ENCODE data around the gene RGS3.

The RGS3 gene

DNA sequence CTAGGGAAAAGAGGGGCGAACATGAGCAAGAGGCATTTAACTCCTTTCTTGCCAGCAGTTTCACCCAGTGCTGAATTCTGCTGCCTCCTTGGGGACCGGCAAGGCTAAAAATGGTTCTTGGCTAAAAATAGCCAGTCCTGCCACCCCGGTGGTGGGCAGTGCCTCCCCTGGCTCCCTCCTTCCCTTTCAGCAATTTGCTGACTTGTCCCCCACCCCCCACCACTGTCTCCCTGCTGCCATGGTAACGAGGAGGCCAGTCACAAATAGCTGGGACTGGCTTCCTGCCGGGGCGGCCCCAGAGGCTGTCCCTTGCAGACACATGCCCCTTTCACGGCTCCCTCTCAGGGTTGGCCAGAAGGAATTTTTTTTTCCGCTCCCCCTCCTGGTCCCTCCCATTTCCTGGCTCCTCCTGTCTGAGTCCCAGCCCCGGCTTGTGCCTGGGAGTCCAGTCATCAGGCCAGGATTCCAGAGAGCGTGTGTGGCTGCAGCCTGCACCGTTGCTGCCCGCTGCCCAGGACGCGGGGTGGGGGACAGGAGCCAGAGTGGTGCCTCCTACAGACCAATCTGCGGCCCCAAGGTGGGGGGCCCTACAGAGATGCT is 130.3 kb downstream of the RGS3 start:
- no peaks in the 10 kb centered on the region for H3K27me3 ChIP-seq (ENCODE audit: insufficient read depth, poor library complexity, severe bottlenecking)
- no peak overlapping the region for H3K4me3 ChIP-seq (replicated peaks; ENCODE audit: insufficient read depth, low read length)

DNA sequence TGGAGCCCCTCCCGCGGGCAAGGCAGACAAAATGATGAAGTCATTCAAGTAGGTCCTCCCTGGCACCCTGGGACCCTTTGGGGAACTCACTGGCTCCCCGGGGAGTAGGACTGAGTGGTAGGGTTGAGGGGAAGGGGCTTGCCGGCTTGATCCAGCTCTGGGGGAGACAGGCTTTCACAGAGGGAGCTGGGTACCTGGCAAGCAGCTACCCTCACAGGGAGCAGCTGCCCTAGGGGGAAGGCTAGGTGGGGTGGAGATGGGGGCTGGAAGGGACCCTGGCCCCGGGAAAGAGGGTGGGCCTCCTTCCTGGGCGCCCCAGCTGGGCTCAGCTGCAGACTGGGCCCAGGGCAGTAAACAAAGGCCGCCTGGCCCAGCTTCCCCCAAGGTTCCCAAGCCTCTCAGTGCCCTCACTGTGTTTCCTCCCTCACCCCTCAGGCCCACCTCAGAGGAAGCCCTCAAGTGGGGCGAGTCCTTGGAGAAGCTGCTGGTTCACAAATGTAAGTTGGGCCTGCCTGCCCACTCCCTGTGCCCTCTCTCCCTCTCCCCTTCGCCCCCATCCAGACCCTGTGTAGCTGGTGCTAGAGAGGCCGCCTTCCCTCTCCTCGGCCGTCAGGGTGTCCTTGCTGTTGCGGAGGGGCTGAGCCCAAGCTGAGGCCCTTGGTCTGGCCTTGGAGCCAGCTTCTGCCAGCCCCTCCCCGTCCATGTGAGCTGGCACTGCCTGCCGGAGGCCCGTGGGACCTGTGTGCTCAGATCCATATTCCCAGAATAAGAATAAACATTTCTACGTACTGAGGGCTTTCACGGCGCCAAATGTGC is 131.2 kb downstream of the RGS3 start:
- no peak for DNase-seq (ENCODE audit: low read depth in 1 of 2, low spot score in 1 of 2)
- no peaks in the 10 kb centered on the region for H3K27me3 ChIP-seq (ENCODE audit: insufficient read depth, poor library complexity, severe bottlenecking)
- H3K27ac ChIP-seq (replicated peaks): no peak overlapping the region
- H3K4me3 ChIP-seq (replicated peaks; ENCODE audit: insufficient read depth, low read length): no peak overlapping the region
- no peak for TF ChIP-seq CTCF (IDR thresholded peaks at IDR 0.05; ENCODE audit: insufficient read depth, low read length)
- TF ChIP-seq POLR2AphosphoS5 (IDR thresholded peaks at IDR 0.05; ENCODE audit: low read depth): no peak
- no peak for TF ChIP-seq GABPA (IDR thresholded peaks at IDR 0.05; ENCODE audit: low read depth)
- TF ChIP-seq, protein P1, sequence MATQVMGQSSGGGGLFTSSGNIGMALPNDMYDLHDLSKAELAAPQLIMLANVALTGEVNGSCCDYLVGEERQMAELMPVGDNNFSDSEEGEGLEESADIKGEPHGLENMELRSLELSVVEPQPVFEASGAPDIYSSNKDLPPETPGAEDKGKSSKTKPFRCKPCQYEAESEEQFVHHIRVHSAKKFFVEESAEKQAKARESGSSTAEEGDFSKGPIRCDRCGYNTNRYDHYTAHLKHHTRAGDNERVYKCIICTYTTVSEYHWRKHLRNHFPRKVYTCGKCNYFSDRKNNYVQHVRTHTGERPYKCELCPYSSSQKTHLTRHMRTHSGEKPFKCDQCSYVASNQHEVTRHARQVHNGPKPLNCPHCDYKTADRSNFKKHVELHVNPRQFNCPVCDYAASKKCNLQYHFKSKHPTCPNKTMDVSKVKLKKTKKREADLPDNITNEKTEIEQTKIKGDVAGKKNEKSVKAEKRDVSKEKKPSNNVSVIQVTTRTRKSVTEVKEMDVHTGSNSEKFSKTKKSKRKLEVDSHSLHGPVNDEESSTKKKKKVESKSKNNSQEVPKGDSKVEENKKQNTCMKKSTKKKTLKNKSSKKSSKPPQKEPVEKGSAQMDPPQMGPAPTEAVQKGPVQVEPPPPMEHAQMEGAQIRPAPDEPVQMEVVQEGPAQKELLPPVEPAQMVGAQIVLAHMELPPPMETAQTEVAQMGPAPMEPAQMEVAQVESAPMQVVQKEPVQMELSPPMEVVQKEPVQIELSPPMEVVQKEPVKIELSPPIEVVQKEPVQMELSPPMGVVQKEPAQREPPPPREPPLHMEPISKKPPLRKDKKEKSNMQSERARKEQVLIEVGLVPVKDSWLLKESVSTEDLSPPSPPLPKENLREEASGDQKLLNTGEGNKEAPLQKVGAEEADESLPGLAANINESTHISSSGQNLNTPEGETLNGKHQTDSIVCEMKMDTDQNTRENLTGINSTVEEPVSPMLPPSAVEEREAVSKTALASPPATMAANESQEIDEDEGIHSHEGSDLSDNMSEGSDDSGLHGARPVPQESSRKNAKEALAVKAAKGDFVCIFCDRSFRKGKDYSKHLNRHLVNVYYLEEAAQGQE (IDR thresholded peaks at IDR 0.05; ENCODE audit: insufficient replicate concordance, low read depth): no peak
- no peak for TF ChIP-seq SPI1 (IDR thresholded peaks at IDR 0.05; ENCODE audit: borderline replicate concordance, low read depth)

More for the DNA sequence above, 130.3 kb downstream of the RGS3 start:
- no peak overlapping the region for H3K27ac ChIP-seq (replicated peaks)
- TF ChIP-seq, protein P1 (IDR thresholded peaks at IDR 0.05; ENCODE audit: insufficient replicate concordance, low read depth): no peak
- TF ChIP-seq POLR2AphosphoS5 (IDR thresholded peaks at IDR 0.05; ENCODE audit: low read depth): no peak
- TF ChIP-seq CTCF (IDR thresholded peaks at IDR 0.05; ENCODE audit: insufficient read depth, low read length): no peak
- DNase-seq (ENCODE audit: low read depth in 1 of 2, low spot score in 1 of 2): no peak

DNA sequence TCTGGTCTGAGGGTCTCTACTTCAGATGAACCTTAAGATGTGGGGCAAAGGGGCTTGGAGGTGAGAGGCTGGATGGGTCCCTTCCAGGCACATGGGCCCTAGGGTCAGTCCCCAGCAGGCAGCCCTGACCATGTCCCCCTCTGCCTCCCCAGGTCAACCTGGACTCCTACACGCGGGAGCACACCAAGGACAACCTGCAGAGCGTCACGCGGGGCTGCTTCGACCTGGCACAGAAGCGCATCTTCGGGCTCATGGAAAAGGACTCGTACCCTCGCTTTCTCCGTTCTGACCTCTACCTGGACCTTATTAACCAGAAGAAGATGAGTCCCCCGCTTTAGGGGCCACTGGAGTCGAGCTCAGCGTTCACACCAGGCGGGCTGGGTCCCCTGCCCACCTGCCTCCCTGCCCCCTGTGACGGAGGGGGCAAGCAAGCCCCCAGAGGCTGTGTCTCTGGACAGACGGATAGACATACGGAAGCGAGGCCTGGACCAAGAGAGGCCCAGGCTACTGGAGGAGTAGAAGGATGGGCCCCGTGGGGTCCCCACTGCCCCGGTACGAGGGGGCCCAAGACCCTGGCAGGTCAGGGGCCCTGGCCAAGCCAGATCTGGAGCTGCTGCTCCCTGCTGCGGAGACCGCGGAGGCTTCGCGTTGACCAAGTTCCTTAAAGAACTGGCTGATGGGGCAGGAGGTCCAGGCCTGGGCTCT is 133.2 kb downstream of the RGS3 start:
- DNase-seq (ENCODE audit: low read depth in 1 of 2, low spot score in 1 of 2): no peak
- no peak overlapping the region for H3K4me3 ChIP-seq (replicated peaks; ENCODE audit: insufficient read depth, low read length)
- no peak overlapping the region for H3K27ac ChIP-seq (replicated peaks)
- H3K27me3 ChIP-seq (ENCODE audit: insufficient read depth, poor library complexity, severe bottlenecking): no peaks in the 10 kb centered on the region
- TF ChIP-seq POLR2AphosphoS5 (IDR thresholded peaks at IDR 0.05; ENCODE audit: low read depth): no peak
- no peak for TF ChIP-seq CTCF (IDR thresholded peaks at IDR 0.05; ENCODE audit: insufficient read depth, low read length)
